ENCODE measurements around the gene FMO3. TPM values are rescaled to one million over a fixed set of nuclear protein-coding genes. Genes with fewer than 3 reads are reported as not detected.

The FMO3 gene
- total RNA-seq, 2 donors from 2014 or later = 0.19 to 0.42 TPM

GRCh38 chr1:171113382-171113781, 22.7 kb downstream of the FMO3 start:
- Histone ChIP-seq H3K9me3 (no peaks in the 10 kb centered on the region), H3K27me3 (no peaks in the 10 kb centered on the region), H3K4me1 (no peaks in the 10 kb centered on the region), H3K4me3 (no peak overlapping the region), H3K9ac (ENCODE audit: low read depth in 2 of 2, low read length in 2 of 2) (no peak overlapping the region), H3K36me3 (no peaks in the 10 kb centered on the region), H3K27ac (no peak overlapping the region)
- no peak for TF ChIP-seq CTCF (IDR thresholded peaks at IDR 0.05)
- intact Hi-C loops (cut with DNase I) = no loop called here
- DNase-seq = no peak

- TF ChIP-seq CTCF (IDR thresholded peaks at IDR 0.05) = no peak
- no peaks in the 10 kb centered on the region for H3K27me3 ChIP-seq
- H3K9me3 ChIP-seq = no peaks in the 10 kb centered on the region
- H3K9ac ChIP-seq (ENCODE audit: low read depth in 2 of 2, low read length in 2 of 2) = no peak overlapping the region
- intact Hi-C loops (cut with DNase I) = no loop called here
- H3K27ac ChIP-seq = no peak overlapping the region
- H3K36me3 ChIP-seq = no peaks in the 10 kb centered on the region
- H3K4me3 ChIP-seq = no peak overlapping the region
- no peaks in the 10 kb centered on the region for H3K4me1 ChIP-seq
- no peak for DNase-seq
Observed at GRCh38 chr1:171115280-171115897, 24.7 kb downstream of the FMO3 start.

GRCh38 chr1:171116676-171117075, 26.0 kb downstream of the FMO3 start:
- intact Hi-C loops (cut with DNase I) = no loop called here
- H3K4me1 ChIP-seq = no peaks in the 10 kb centered on the region
- no peak overlapping the region for H3K9ac ChIP-seq (ENCODE audit: low read depth in 2 of 2, low read length in 2 of 2)
- H3K4me3 ChIP-seq = no peak overlapping the region
- no peaks in the 10 kb centered on the region for H3K27me3 ChIP-seq
- no peak for TF ChIP-seq CTCF (IDR thresholded peaks at IDR 0.05)
- H3K36me3 ChIP-seq = no peaks in the 10 kb centered on the region
- H3K27ac ChIP-seq = no peak overlapping the region
- no peaks in the 10 kb centered on the region for H3K9me3 ChIP-seq
- no peak for DNase-seq

- intact Hi-C loops (cut with DNase I) = no loop called here
- Histone ChIP-seq H3K27ac (no peak overlapping the region), H3K4me1 (no peaks in the 10 kb centered on the region)
Observed at GRCh38 chr1:171117085-171117484, 26.4 kb downstream of the FMO3 start.

GRCh38 chr1:171119648-171120047, 28.9 kb downstream of the FMO3 start:
- Histone ChIP-seq H3K9ac (ENCODE audit: low read depth in 2 of 2, low read length in 2 of 2) (no peak overlapping the region), H3K36me3 (no peaks in the 10 kb centered on the region), H3K4me3 (no peak overlapping the region), H3K9me3 (no peaks in the 10 kb centered on the region), H3K4me1 (no peaks in the 10 kb centered on the region), H3K27ac (no peak overlapping the region), H3K27me3 (no peaks in the 10 kb centered on the region)
- intact Hi-C loops (cut with DNase I) = no loop called here
- no peak for TF ChIP-seq CTCF (IDR thresholded peaks at IDR 0.05)
- no peak for DNase-seq

More at GRCh38 chr1:171117085-171117484, 26.4 kb downstream of the FMO3 start:
- Histone ChIP-seq H3K4me3 (no peak overlapping the region), H3K9ac (ENCODE audit: low read depth in 2 of 2, low read length in 2 of 2) (no peak overlapping the region), H3K9me3 (no peaks in the 10 kb centered on the region), H3K27me3 (no peaks in the 10 kb centered on the region), H3K36me3 (no peaks in the 10 kb centered on the region)
- DNase-seq = no peak
- TF ChIP-seq CTCF (IDR thresholded peaks at IDR 0.05) = no peak
